ENCODE data around the gene ADGRG2.

- no peak for TF ChIP-seq CTCF (IDR thresholded peaks at IDR 0.05)
- no peak for TF ChIP-seq EZH2 (IDR thresholded peaks at IDR 0.05; ENCODE audit: borderline replicate concordance, insufficient read depth, low read depth, low read length, poor library complexity, severe bottlenecking)
Measured at GRCh38 chrX:19059067-19059466, 63.2 kb downstream of the ADGRG2 start.

All from B cell (primary cell).